Sigmoid colon (tissue), 4 donors: ENCODE data around the gene CCIN.

Source experiments
- EP300 ChIP-seq, 4 donors: sonication (generic); formaldehyde crosslinking; IDR thresholded peaks; one replicate each; pipeline ENCODE4 v1.6.1; 2017; ENCODE audit warnings: antibody characterized with exemption in 4 of 4
- POLR2A ChIP-seq, 2 donors: fragments of 450-650 bp; IDR thresholded peaks; one replicate each; pipeline ENCODE4 v1.6.1; 2016; ENCODE audit warnings: antibody characterized with exemption in 2 of 2, mild to moderate bottlenecking in 2 of 2, moderate library complexity in 2 of 2
- POLR2AphosphoS5 ChIP-seq, 4 donors: sonication (generic); formaldehyde crosslinking; IDR thresholded peaks; one replicate each; pipeline ENCODE4 v1.6.1; 2017; ENCODE audit warnings: antibody characterized with exemption in 4 of 4
- TF ChIP-seq, protein P1 (sequence below), 4 experiments: fragments of 450-650 bp in 3 of 4; fragments of 200-600 bp in 1 of 4; IDR thresholded peaks; one replicate each; pipeline ENCODE4 v1.5.1; 2016 to 2019; ENCODE audit warnings: antibody characterized with exemption in 4 of 4, mild to moderate bottlenecking in 3 of 4, moderate library complexity in 2 of 4

DNA sequence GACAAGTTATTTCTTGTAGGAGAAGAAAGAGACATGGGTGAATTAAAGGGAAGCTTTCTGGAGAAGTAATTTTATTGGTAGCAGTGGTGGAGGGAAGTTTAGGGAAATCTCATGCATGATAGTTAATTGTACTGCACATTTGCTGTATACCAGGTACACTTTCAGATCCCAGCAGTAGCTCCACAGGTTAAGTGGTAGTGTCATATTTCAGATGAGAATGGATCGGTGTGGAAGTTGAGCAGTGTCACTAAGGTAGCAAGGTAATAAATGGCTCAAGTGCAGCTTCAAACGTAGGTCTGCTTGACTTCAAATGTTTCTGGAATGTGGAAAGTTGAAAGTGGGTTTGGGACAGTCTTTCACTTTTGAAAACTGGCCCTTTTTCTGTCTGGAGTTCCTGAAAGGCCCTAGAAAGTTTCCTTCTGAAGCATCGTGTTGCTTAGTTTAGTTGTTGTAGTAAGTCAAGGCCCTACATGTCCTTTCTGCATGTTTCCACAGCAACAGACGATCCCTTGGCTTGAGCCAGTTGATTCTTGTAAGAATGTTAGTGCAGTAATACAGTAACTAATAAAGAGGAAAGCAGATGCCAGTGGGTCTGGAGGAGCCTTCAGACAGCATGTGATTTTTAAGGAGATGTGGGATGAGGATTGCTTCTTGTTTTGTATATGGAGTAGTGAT lies 25.3 kb downstream of the CCIN start:
- TF ChIP-seq POLR2A (IDR thresholded peaks at IDR 0.05) (no peak), POLR2AphosphoS5 (IDR thresholded peaks at IDR 0.05) (no peak), EP300 (IDR thresholded peaks at IDR 0.05) (no peak)
- TF ChIP-seq, protein P1, sequence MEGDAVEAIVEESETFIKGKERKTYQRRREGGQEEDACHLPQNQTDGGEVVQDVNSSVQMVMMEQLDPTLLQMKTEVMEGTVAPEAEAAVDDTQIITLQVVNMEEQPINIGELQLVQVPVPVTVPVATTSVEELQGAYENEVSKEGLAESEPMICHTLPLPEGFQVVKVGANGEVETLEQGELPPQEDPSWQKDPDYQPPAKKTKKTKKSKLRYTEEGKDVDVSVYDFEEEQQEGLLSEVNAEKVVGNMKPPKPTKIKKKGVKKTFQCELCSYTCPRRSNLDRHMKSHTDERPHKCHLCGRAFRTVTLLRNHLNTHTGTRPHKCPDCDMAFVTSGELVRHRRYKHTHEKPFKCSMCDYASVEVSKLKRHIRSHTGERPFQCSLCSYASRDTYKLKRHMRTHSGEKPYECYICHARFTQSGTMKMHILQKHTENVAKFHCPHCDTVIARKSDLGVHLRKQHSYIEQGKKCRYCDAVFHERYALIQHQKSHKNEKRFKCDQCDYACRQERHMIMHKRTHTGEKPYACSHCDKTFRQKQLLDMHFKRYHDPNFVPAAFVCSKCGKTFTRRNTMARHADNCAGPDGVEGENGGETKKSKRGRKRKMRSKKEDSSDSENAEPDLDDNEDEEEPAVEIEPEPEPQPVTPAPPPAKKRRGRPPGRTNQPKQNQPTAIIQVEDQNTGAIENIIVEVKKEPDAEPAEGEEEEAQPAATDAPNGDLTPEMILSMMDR (IDR thresholded peaks at IDR 0.05) = no peak
